HEK293 (cell line): ENCODE data around the gene TRIP11.

Experiments used
- HOXA7 ChIP-seq: sonication (generic); formaldehyde crosslinking; IDR thresholded peaks from 2 replicates; pipeline ENCODE4 v1.8.1; 2022; ENCODE audit warnings: missing genetic modification reagents, borderline replicate concordance
- KLF9 ChIP-seq: fragments of 450-650 bp; formaldehyde crosslinking; IDR thresholded peaks from 2 replicates; pipeline ENCODE4 v1.5.1; 2016; ENCODE audit warnings: missing biosample characterization, missing genetic modification characterization, low read depth
- MEIS1 ChIP-seq: sonication (generic); formaldehyde crosslinking; IDR thresholded peaks from 2 replicates; pipeline ENCODE4 v1.8.1; 2022; ENCODE audit warnings: missing genetic modification reagents, mild to moderate bottlenecking, borderline replicate concordance
- OSR2 ChIP-seq: fragments of 450-650 bp; formaldehyde crosslinking; IDR thresholded peaks from 2 replicates; pipeline ENCODE4 v1.5.1; 2016; ENCODE audit warnings: missing biosample characterization, missing genetic modification characterization
- REPIN1 ChIP-seq: fragments of 450-650 bp; formaldehyde crosslinking; IDR thresholded peaks from 2 replicates; pipeline ENCODE4 v1.5.1; 2017; ENCODE audit warnings: missing biosample characterization, missing genetic modification characterization, low read depth
- SALL2 ChIP-seq: fragments of 450-650 bp; formaldehyde crosslinking; IDR thresholded peaks from 2 replicates; pipeline ENCODE4 v1.5.0; 2017; ENCODE audit warnings: missing biosample characterization, mild to moderate bottlenecking, missing genetic modification characterization, borderline replicate concordance
- SP3 ChIP-seq: fragments of 450-650 bp; formaldehyde crosslinking; IDR thresholded peaks from 2 replicates; pipeline ENCODE4 v1.5.1; 2016; ENCODE audit warnings: missing biosample characterization, missing genetic modification characterization
- ZBTB48 ChIP-seq: fragments of 450-650 bp; formaldehyde crosslinking; IDR thresholded peaks from 2 replicates; pipeline ENCODE4 v1.5.1; 2016; ENCODE audit warnings: missing biosample characterization, missing genetic modification characterization
- ZNF121 ChIP-seq: fragments of 450-650 bp; formaldehyde crosslinking; IDR thresholded peaks from 2 replicates; pipeline ENCODE4 v1.5.1; 2016; ENCODE audit warnings: missing biosample characterization, missing genetic modification characterization
- ZNF146 ChIP-seq: fragments of 450-650 bp; formaldehyde crosslinking; IDR thresholded peaks from 2 replicates; pipeline ENCODE4 v1.5.1; 2016; ENCODE audit warnings: missing biosample characterization, missing genetic modification characterization
- ZNF292 ChIP-seq: fragments of 450-650 bp; formaldehyde crosslinking; IDR thresholded peaks from 2 replicates; pipeline ENCODE4 v1.5.1; 2016; ENCODE audit warnings: low read depth, missing biosample characterization, missing genetic modification characterization, borderline replicate concordance
- ZNF311 ChIP-seq: fragments of 450-650 bp; formaldehyde crosslinking; IDR thresholded peaks from 2 replicates; pipeline ENCODE4 v1.5.1; 2017; ENCODE audit warnings: missing biosample characterization, missing genetic modification characterization, borderline replicate concordance
- ZNF350 ChIP-seq: fragments of 450-650 bp; formaldehyde crosslinking; IDR thresholded peaks from 2 replicates; pipeline ENCODE4 v1.5.0; 2017; ENCODE audit warnings: missing biosample characterization, mild to moderate bottlenecking, missing genetic modification characterization
- ZNF426 ChIP-seq: fragments of 450-650 bp; formaldehyde crosslinking; IDR thresholded peaks from 2 replicates; pipeline ENCODE4 v1.5.1; 2017; ENCODE audit warnings: missing biosample characterization, missing genetic modification characterization, mild to moderate bottlenecking, inconsistent platforms, moderate library complexity
- ZNF529 ChIP-seq: fragments of 450-650 bp; formaldehyde crosslinking; IDR thresholded peaks from 2 replicates; pipeline ENCODE4 v1.5.1; 2017; ENCODE audit warnings: missing genetic modification characterization, missing biosample characterization; ENCODE audit not compliant: insufficient replicate concordance
- ZNF629 ChIP-seq: fragments of 450-650 bp; formaldehyde crosslinking; IDR thresholded peaks from 2 replicates; pipeline ENCODE4 v1.5.1; 2017; ENCODE audit warnings: missing biosample characterization, missing genetic modification characterization
- ZNF747 ChIP-seq: fragments of 450-650 bp; formaldehyde crosslinking; IDR thresholded peaks from 2 replicates; pipeline ENCODE4 v1.5.1; 2016; ENCODE audit warnings: missing biosample characterization, missing genetic modification characterization
- ZNF768 ChIP-seq: fragments of 450-650 bp; formaldehyde crosslinking; IDR thresholded peaks from 2 replicates; pipeline ENCODE4 v1.5.1; 2018; ENCODE audit warnings: missing biosample characterization, mild to moderate bottlenecking, missing genetic modification characterization
- ZSCAN30 ChIP-seq: fragments of 450-650 bp; IDR thresholded peaks from 2 replicates; pipeline ENCODE4 v1.5.1; 2018; ENCODE audit warnings: missing biosample characterization, mild to moderate bottlenecking, missing genetic modification characterization, moderate library complexity
- TF ChIP-seq, protein P1 (sequence below): fragments of 450-650 bp; formaldehyde crosslinking; conservative IDR thresholded peaks from 2 replicates; pipeline ENCODE4 v1.5.1; 2016; ENCODE audit warnings: low read depth, missing biosample characterization, missing genetic modification characterization
- TF ChIP-seq, protein P2 (sequence below): fragments of 450-650 bp; formaldehyde crosslinking; IDR thresholded peaks from 2 replicates; pipeline ENCODE4 v1.5.1; 2016; ENCODE audit warnings: missing biosample characterization, missing genetic modification characterization
- TF ChIP-seq, protein P3 (sequence below): fragments of 450-650 bp; formaldehyde crosslinking; IDR thresholded peaks from 2 replicates; pipeline ENCODE4 v1.5.1; 2016; ENCODE audit warnings: missing biosample characterization, missing genetic modification characterization
- TF ChIP-seq, protein P4 (sequence below): fragments of 450-650 bp; formaldehyde crosslinking; IDR thresholded peaks from 2 replicates; pipeline ENCODE4 v1.5.1; 2016; ENCODE audit warnings: missing biosample characterization, missing genetic modification characterization
- TF ChIP-seq, protein P5 (sequence below): fragments of 450-650 bp; formaldehyde crosslinking; IDR thresholded peaks from 2 replicates; pipeline ENCODE4 v1.5.1; 2017; ENCODE audit warnings: missing biosample characterization, missing genetic modification characterization
- TF ChIP-seq, protein P6 (sequence below): fragments of 450-650 bp; formaldehyde crosslinking; IDR thresholded peaks from 2 replicates; pipeline ENCODE4 v1.5.1; 2017; ENCODE audit warnings: missing biosample characterization, missing genetic modification characterization

Gene TRIP11

DNA sequence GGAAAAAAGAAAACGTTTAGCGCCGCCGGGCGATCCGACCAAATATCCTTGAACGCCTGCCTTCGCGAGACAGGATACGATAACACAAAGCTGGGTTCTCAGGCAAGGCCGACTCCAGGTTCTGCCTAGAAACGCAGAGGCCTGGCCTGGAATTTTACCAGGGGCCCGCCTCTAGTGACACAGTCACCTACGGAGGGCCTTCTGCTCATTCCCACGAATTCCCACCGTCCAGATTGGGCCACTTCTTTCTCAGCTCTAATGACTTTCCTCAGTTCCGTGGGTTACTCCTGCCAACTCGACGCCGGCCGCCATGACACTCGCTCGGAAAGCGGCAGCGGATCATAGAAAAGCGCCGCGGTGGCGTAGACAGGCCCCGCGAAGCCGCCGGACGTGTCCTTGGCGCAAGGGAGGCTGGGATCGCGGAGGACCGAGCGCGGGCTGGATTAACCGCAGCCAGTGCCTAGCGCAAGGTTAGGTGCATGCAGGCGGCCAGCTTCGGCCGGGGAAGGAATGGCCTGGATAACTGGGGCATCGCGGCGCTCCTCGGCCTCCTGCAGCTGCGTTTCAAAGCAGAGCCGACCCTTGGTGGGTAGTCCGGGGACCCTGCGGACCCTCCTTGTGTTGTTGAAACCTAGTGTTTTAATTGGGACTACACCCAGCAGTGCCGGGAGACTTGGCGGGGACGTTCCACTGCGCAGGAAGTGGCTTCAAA lies at the start of gene TRIP11 (continued):
- TF ChIP-seq, protein P1, sequence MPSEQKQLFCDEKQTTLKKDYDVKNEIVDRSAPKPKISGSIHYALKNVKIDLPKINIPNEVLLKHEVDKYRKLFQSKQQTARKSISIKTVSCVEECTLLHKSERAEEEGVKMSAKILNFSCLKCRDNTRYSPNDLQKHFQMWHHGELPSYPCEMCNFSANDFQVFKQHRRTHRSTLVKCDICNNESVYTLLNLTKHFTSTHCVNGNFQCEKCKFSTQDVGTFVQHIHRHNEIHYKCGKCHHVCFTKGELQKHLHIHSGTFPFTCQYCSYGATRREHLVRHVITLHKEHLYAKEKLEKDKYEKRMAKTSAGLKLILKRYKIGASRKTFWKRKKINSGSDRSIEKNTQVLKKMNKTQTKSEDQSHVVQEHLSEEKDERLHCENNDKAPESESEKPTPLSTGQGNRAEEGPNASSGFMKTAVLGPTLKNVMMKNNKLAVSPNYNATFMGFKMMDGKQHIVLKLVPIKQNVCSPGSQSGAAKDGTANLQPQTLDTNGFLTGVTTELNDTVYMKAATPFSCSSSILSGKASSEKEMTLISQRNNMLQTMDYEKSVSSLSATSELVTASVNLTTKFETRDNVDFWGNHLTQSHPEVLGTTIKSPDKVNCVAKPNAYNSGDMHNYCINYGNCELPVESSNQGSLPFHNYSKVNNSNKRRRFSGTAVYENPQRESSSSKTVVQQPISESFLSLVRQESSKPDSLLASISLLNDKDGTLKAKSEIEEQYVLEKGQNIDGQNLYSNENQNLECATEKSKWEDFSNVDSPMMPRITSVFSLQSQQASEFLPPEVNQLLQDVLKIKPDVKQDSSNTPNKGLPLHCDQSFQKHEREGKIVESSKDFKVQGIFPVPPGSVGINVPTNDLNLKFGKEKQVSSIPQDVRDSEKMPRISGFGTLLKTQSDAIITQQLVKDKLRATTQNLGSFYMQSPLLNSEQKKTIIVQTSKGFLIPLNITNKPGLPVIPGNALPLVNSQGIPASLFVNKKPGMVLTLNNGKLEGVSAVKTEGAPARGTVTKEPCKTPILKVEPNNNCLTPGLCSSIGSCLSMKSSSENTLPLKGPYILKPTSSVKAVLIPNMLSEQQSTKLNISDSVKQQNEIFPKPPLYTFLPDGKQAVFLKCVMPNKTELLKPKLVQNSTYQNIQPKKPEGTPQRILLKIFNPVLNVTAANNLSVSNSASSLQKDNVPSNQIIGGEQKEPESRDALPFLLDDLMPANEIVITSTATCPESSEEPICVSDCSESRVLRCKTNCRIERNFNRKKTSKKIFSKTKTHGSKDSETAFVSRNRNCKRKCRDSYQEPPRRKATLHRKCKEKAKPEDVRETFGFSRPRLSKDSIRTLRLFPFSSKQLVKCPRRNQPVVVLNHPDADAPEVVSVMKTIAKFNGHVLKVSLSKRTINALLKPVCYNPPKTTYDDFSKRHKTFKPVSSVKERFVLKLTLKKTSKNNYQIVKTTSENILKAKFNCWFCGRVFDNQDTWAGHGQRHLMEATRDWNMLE (tag by site-specific recombination) = no peak; the same call in 1 of the 2 replicates
- TF ChIP-seq, protein P2, sequence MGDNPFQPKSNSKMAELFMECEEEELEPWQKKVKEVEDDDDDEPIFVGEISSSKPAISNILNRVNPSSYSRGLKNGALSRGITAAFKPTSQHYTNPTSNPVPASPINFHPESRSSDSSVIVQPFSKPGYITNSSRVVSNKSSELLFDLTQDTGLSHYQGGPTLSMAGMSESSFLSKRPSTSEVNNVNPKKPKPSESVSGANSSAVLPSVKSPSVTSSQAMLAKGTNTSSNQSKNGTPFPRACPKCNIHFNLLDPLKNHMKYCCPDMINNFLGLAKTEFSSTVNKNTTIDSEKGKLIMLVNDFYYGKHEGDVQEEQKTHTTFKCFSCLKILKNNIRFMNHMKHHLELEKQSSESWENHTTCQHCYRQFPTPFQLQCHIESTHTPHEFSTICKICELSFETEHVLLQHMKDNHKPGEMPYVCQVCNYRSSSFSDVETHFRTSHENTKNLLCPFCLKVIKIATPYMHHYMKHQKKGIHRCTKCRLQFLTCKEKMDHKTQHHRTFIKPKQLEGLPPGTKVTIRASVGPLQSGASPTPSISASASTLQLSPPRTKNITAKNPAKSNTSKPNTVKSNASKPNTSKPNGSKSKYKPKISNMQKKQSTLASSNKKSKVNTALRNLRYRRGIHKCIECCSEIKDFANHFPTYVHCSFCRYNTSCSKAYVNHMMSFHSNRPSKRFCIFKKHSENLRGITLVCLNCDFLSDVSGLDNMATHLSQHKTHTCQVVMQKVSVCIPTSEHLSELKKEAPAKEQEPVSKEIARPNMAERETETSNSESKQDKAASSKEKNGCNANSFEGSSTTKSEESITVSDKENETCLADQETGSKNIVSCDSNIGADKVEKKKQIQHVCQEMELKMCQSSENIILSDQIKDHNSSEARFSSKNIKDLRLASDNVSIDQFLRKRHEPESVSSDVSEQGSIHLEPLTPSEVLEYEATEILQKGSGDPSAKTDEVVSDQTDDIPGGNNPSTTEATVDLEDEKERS = no peak
- TF ChIP-seq, protein P3, sequence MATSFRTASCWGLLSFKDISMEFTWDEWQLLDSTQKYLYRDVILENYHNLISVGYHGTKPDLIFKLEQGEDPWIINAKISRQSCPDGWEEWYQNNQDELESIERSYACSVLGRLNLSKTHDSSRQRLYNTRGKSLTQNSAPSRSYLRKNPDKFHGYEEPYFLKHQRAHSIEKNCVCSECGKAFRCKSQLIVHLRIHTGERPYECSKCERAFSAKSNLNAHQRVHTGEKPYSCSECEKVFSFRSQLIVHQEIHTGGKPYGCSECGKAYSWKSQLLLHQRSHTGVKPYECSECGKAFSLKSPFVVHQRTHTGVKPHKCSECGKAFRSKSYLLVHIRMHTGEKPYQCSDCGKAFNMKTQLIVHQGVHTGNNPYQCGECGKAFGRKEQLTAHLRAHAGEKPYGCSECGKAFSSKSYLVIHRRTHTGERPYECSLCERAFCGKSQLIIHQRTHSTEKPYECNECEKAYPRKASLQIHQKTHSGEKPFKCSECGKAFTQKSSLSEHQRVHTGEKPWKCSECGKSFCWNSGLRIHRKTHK (tag by site-specific recombination) = no peak
- TF ChIP-seq SALL2 (tag by site-specific recombination) (no peak), ZNF629 (tag by site-specific recombination) (peak; percentile 80), ZNF768 (tag by site-specific recombination) (no peak), OSR2 (tag by site-specific recombination) (no peak), ZNF146 (tag by site-specific recombination) (no peak), MEIS1 (CRISPR knock-in tag) (no peak), ZNF121 (tag by site-specific recombination) (no peak), HOXA7 (CRISPR knock-in tag) (no peak), ZBTB48 (tag by site-specific recombination) (peak; percentile 30; the same call in 1 of the 2 replicates), ZNF747 (tag by site-specific recombination) (no peak), KLF9 (tag by site-specific recombination) (no peak), REPIN1 (no peak), ZSCAN30 (tag by site-specific recombination) (peak; percentile 58), ZNF292 (tag by site-specific recombination) (no peak), ZNF426 (tag by site-specific recombination) (no peak), ZNF529 (tag by site-specific recombination) (no peak), ZNF350 (tag by site-specific recombination) (no peak), SP3 (tag by site-specific recombination) (no peak; the same call in 1 of the 2 replicates), ZNF311 (tag by site-specific recombination) (no peak)
- TF ChIP-seq, protein P4, sequence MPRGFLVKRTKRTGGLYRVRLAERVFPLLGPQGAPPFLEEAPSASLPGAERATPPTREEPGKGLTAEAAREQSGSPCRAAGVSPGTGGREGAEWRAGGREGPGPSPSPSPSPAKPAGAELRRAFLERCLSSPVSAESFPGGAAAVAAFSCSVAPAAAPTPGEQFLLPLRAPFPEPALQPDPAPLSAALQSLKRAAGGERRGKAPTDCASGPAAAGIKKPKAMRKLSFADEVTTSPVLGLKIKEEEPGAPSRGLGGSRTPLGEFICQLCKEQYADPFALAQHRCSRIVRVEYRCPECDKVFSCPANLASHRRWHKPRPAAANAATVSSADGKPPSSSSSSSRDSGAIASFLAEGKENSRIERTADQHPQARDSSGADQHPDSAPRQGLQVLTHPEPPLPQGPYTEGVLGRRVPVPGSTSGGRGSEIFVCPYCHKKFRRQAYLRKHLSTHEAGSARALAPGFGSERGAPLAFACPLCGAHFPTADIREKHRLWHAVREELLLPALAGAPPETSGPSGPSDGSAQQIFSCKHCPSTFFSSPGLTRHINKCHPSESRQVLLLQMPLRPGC (tag by site-specific recombination) = 0 out of 2 replicates have a peak, but pooled peaks have one; percentile 18
- TF ChIP-seq, protein P5, sequence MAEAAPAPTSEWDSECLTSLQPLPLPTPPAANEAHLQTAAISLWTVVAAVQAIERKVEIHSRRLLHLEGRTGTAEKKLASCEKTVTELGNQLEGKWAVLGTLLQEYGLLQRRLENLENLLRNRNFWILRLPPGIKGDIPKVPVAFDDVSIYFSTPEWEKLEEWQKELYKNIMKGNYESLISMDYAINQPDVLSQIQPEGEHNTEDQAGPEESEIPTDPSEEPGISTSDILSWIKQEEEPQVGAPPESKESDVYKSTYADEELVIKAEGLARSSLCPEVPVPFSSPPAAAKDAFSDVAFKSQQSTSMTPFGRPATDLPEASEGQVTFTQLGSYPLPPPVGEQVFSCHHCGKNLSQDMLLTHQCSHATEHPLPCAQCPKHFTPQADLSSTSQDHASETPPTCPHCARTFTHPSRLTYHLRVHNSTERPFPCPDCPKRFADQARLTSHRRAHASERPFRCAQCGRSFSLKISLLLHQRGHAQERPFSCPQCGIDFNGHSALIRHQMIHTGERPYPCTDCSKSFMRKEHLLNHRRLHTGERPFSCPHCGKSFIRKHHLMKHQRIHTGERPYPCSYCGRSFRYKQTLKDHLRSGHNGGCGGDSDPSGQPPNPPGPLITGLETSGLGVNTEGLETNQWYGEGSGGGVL (tag by site-specific recombination) = no peak
- TF ChIP-seq, protein P6, sequence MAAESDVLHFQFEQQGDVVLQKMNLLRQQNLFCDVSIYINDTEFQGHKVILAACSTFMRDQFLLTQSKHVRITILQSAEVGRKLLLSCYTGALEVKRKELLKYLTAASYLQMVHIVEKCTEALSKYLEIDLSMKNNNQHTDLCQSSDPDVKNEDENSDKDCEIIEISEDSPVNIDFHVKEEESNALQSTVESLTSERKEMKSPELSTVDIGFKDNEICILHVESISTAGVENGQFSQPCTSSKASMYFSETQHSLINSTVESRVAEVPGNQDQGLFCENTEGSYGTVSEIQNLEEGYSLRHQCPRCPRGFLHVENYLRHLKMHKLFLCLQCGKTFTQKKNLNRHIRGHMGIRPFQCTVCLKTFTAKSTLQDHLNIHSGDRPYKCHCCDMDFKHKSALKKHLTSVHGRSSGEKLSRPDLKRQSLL (tag by site-specific recombination) = no peak
